ENCODE results near the gene RBM47. TPM values are rescaled to one million over a fixed set of nuclear protein-coding genes. Genes with fewer than 3 reads are reported as not detected.
"Not testable (repeated sequence)": the region's sequence is repeated elsewhere in the genome, so short reads cannot be mapped to it uniquely, and the experiment has no call there.

RBM47 gene
- total RNA-seq, 1 experiment from 2014 or later: 97.9 TPM

- Histone ChIP-seq H3K36me3 (replicated peaks; ENCODE audit: control insufficient read depth, insufficient read depth, low read length) (no peaks in the 10 kb centered on the region; the same call in none of the 2 replicates), H3K27me3 (ENCODE audit: control insufficient read depth, insufficient read depth, low read length) (no peaks in the 10 kb centered on the region), H3K4me3 (ENCODE audit: insufficient read depth, low read depth, low read length) (no peak overlapping the region)
- DNase-seq: no peak
These were observed 188.2 kb downstream of the RBM47 start for GRCh38 chr4:40441430-40441829.

GRCh38 chr4:40439519-40439918, 190.1 kb downstream of the RBM47 start:
- H3K36me3 ChIP-seq (replicated peaks; ENCODE audit: control insufficient read depth, insufficient read depth, low read length): no peaks in the 10 kb centered on the region; the same call in none of the 2 replicates
- no peak overlapping the region for H3K4me3 ChIP-seq (ENCODE audit: insufficient read depth, low read depth, low read length)
- no peaks in the 10 kb centered on the region for H3K27me3 ChIP-seq (ENCODE audit: control insufficient read depth, insufficient read depth, low read length)
- DNase-seq: no peak

GRCh38 chr4:40438384-40439026, 191.2 kb downstream of the RBM47 start:
- H3K36me3 ChIP-seq (replicated peaks; ENCODE audit: control insufficient read depth, insufficient read depth, low read length): no peaks in the 10 kb centered on the region; the same call in none of the 2 replicates
- no peak overlapping the region for H3K4me3 ChIP-seq (ENCODE audit: insufficient read depth, low read depth, low read length)
- no peaks in the 10 kb centered on the region for H3K27me3 ChIP-seq (ENCODE audit: control insufficient read depth, insufficient read depth, low read length)
- DNase-seq: no peak

GRCh38 chr4:40437741-40438383, 191.8 kb downstream of the RBM47 start:
- H3K4me3 ChIP-seq (ENCODE audit: insufficient read depth, low read depth, low read length): no peak overlapping the region
- no peaks in the 10 kb centered on the region; the same call in none of the 2 replicates for H3K36me3 ChIP-seq (replicated peaks; ENCODE audit: control insufficient read depth, insufficient read depth, low read length)
- H3K27me3 ChIP-seq (ENCODE audit: control insufficient read depth, insufficient read depth, low read length): no peaks in the 10 kb centered on the region
- DNase-seq: no peak

GRCh38 chr4:40435306-40435705, 194.4 kb downstream of the RBM47 start:
- not testable (repeated sequence) for H3K4me3 ChIP-seq (ENCODE audit: insufficient read depth, low read depth, low read length); H3K27me3 ChIP-seq (ENCODE audit: control insufficient read depth, insufficient read depth, low read length); H3K36me3 ChIP-seq (replicated peaks; ENCODE audit: control insufficient read depth, insufficient read depth, low read length); DNase-seq

- peaks cover 6% of the 10 kb centered on the region for H3K36me3 ChIP-seq (replicated peaks; ENCODE audit: control insufficient read depth, insufficient read depth, low read length)
- no peak overlapping the region for H3K4me3 ChIP-seq (ENCODE audit: insufficient read depth, low read depth, low read length)
- H3K27me3 ChIP-seq (ENCODE audit: control insufficient read depth, insufficient read depth, low read length): no peaks in the 10 kb centered on the region
- DNase-seq: no peak
These were observed 195.5 kb downstream of the RBM47 start for GRCh38 chr4:40434126-40434687.

GRCh38 chr4:40432504-40432903, 197.2 kb downstream of the RBM47 start:
- Histone ChIP-seq H3K27me3 (ENCODE audit: control insufficient read depth, insufficient read depth, low read length) (no peaks in the 10 kb centered on the region), H3K36me3 (replicated peaks; ENCODE audit: control insufficient read depth, insufficient read depth, low read length) (peaks cover 6% of the 10 kb centered on the region), H3K4me3 (ENCODE audit: insufficient read depth, low read depth, low read length) (no peak overlapping the region)
- DNase-seq: no peak

- not testable (repeated sequence) for H3K4me3 ChIP-seq (ENCODE audit: insufficient read depth, low read depth, low read length); H3K27me3 ChIP-seq (ENCODE audit: control insufficient read depth, insufficient read depth, low read length); DNase-seq
- H3K36me3 ChIP-seq (replicated peaks; ENCODE audit: control insufficient read depth, insufficient read depth, low read length): peaks cover 12% of the 10 kb centered on the region
These were observed 201.8 kb downstream of the RBM47 start for GRCh38 chr4:40427871-40428270.

- Histone ChIP-seq H3K36me3 (replicated peaks; ENCODE audit: control insufficient read depth, insufficient read depth, low read length) (peaks cover 8% of the 10 kb centered on the region), H3K27me3 (ENCODE audit: control insufficient read depth, insufficient read depth, low read length) (no peaks in the 10 kb centered on the region), H3K4me3 (ENCODE audit: insufficient read depth, low read depth, low read length) (no peak overlapping the region)
- no peak for DNase-seq
These were observed 202.5 kb downstream of the RBM47 start for GRCh38 chr4:40427128-40427527.

GRCh38 chr4:40425799-40426574, 203.7 kb downstream of the RBM47 start:
- no peak for DNase-seq
- H3K36me3 ChIP-seq (replicated peaks; ENCODE audit: control insufficient read depth, insufficient read depth, low read length): peaks cover 7% of the 10 kb centered on the region
- H3K4me3 ChIP-seq (ENCODE audit: insufficient read depth, low read depth, low read length): no peak overlapping the region
- no peaks in the 10 kb centered on the region for H3K27me3 ChIP-seq (ENCODE audit: control insufficient read depth, insufficient read depth, low read length)

- H3K27me3 ChIP-seq (ENCODE audit: control insufficient read depth, insufficient read depth, low read length): no peaks in the 10 kb centered on the region
- DNase-seq: no peak
- H3K4me3 ChIP-seq (ENCODE audit: insufficient read depth, low read depth, low read length): no peak overlapping the region
- peaks cover 6% of the 10 kb centered on the region for H3K36me3 ChIP-seq (replicated peaks; ENCODE audit: control insufficient read depth, insufficient read depth, low read length)
These were observed 205.9 kb downstream of the RBM47 start for GRCh38 chr4:40423735-40424134.

GRCh38 chr4:40421839-40422708, 207.6 kb downstream of the RBM47 start:
- peaks cover 6% of the 10 kb centered on the region for H3K36me3 ChIP-seq (replicated peaks; ENCODE audit: control insufficient read depth, insufficient read depth, low read length)
- no peaks in the 10 kb centered on the region for H3K27me3 ChIP-seq (ENCODE audit: control insufficient read depth, insufficient read depth, low read length)
- no peak overlapping the region for H3K4me3 ChIP-seq (ENCODE audit: insufficient read depth, low read depth, low read length)
- DNase-seq: no peak

GRCh38 chr4:40419231-40419912, 210.3 kb downstream of the RBM47 start:
- no peaks in the 10 kb centered on the region for H3K27me3 ChIP-seq (ENCODE audit: control insufficient read depth, insufficient read depth, low read length)
- no peak for DNase-seq
- no peak overlapping the region for H3K4me3 ChIP-seq (ENCODE audit: insufficient read depth, low read depth, low read length)
- no peaks in the 10 kb centered on the region; the same call in 1 of the 2 replicates for H3K36me3 ChIP-seq (replicated peaks; ENCODE audit: control insufficient read depth, insufficient read depth, low read length)
